ENCODE data around the gene SDC1.

SDC1 gene

DNA sequence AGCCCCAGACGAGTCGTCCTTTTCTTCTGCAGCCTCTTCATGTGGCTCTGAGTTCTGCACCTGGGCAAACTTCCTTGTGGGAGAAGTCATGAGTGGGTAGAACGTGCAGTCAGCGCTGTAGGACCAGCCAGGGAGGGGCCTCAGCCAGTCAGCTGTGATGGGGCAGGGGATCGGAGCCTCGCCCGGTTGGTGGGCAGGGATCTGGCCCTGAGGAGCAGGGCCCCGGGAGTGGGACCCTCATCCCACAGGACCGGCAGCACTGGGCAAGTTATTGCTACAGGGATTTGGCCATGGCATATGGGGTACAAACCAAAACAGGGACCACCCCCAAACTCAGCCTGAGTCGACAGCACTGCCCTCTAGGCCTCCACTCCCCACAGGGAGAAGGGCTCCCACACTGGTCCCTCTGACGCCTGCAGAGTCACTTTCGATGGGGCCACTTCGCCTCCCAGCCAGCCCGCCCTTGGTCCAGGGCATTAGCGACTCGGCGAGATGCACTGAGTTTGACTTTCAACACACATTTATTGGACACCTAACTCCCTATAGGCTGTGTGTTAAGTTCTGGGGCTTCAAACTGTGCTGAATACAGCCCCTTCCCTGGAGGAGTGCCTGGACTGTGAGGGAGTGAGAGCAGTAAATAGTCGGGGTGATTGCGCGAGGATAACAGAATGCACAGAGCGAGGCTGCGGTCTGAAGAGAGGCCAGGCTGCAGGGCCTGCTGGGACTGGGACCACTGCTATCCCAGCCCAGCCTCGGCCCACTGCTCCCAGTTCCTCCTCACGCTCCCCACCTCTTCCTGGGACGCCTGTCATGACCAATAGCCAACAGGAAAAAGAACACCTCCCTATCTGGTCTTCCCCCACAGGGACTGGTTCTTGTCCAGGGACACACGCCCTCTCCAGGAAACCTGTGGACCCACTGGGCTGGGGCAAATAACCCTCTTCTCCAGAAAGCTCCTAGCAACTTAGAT, 55.9 kb downstream of the SDC1 start:
- no peak for DNase-seq
- no peaks in the 10 kb centered on the region for H3K27me3 ChIP-seq
- H3K9me3 ChIP-seq = no peaks in the 10 kb centered on the region
- no peaks in the 10 kb centered on the region; the same call in 1 of the 2 replicates for H3K4me1 ChIP-seq
- TF ChIP-seq, protein P1, sequence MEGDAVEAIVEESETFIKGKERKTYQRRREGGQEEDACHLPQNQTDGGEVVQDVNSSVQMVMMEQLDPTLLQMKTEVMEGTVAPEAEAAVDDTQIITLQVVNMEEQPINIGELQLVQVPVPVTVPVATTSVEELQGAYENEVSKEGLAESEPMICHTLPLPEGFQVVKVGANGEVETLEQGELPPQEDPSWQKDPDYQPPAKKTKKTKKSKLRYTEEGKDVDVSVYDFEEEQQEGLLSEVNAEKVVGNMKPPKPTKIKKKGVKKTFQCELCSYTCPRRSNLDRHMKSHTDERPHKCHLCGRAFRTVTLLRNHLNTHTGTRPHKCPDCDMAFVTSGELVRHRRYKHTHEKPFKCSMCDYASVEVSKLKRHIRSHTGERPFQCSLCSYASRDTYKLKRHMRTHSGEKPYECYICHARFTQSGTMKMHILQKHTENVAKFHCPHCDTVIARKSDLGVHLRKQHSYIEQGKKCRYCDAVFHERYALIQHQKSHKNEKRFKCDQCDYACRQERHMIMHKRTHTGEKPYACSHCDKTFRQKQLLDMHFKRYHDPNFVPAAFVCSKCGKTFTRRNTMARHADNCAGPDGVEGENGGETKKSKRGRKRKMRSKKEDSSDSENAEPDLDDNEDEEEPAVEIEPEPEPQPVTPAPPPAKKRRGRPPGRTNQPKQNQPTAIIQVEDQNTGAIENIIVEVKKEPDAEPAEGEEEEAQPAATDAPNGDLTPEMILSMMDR (IDR thresholded peaks at IDR 0.05; ENCODE audit: low read depth, low read length) = no peak
- no peaks in the 10 kb centered on the region for H3K36me3 ChIP-seq
- H3K4me3 ChIP-seq (ENCODE audit: low read depth, low read length) = no peak overlapping the region

DNA sequence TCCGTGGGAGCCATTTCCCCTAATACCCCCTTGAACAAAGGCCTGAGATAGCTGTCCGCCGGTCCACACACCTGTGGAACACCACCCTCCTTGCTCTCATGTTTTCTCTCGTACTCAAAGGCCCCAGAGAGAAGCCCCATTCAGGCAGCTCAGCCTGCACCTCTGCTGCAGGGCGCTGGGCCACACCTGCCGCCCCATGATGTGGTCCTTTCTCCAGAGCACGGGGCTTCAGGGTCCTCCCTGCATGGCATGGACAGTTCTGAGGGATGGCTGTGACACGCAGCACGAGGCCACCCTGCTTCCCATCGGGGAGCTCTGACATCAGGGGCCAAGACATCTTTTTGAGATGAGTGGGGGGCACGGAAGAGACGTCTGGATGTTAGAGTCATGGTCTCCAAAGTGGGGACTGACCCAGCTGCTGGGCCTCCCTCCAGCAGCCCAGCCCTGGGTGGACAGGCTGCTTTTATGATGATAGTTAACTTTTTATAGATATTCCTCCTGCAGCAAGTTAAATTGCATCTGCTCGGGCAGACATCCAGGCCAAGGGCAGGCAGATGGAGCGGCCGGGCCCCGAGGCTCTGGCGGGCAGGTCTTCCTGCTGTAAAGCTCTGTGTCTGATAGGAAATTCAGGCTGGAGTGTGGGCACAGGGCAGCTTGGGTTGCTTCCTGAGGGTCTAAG, 56.7 kb downstream of the SDC1 start:
- H3K4me1 ChIP-seq = no peaks in the 10 kb centered on the region; the same call in 1 of the 2 replicates
- TF ChIP-seq, protein P1 (IDR thresholded peaks at IDR 0.05; ENCODE audit: low read depth, low read length) = no peak
- no peaks in the 10 kb centered on the region for H3K9me3 ChIP-seq
- DNase-seq = peak; percentile 52
- no peaks in the 10 kb centered on the region for H3K36me3 ChIP-seq
- no peaks in the 10 kb centered on the region for H3K27me3 ChIP-seq
- no peak overlapping the region for H3K4me3 ChIP-seq (ENCODE audit: low read depth, low read length)

DNA sequence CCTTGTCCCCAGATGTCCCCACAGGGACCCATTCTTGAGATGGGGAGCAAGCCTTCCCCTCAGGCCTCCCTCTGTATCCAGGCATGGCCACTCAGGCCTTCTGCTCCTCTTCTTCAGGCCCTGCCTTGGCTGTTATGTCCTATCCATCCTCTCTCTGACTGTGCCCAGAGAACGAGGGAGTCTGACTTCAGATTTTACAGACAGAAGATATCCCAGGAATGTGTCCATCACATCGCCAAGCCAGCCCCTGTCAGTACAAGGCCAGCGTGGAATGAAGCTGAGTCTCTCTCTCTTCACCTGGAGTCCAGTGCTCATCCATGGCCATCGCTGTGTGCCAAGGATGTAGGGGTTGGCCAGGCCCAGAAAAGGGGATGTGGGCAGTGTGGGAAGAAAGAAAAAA, 57.6 kb downstream of the SDC1 start:
- Histone ChIP-seq H3K9me3 (no peaks in the 10 kb centered on the region), H3K4me1 (no peaks in the 10 kb centered on the region; the same call in 1 of the 2 replicates), H3K27me3 (no peaks in the 10 kb centered on the region), H3K36me3 (no peaks in the 10 kb centered on the region), H3K4me3 (ENCODE audit: low read depth, low read length) (no peak overlapping the region)
- TF ChIP-seq, protein P1 (IDR thresholded peaks at IDR 0.05; ENCODE audit: low read depth, low read length) = no peak
- DNase-seq = no peak

DNA sequence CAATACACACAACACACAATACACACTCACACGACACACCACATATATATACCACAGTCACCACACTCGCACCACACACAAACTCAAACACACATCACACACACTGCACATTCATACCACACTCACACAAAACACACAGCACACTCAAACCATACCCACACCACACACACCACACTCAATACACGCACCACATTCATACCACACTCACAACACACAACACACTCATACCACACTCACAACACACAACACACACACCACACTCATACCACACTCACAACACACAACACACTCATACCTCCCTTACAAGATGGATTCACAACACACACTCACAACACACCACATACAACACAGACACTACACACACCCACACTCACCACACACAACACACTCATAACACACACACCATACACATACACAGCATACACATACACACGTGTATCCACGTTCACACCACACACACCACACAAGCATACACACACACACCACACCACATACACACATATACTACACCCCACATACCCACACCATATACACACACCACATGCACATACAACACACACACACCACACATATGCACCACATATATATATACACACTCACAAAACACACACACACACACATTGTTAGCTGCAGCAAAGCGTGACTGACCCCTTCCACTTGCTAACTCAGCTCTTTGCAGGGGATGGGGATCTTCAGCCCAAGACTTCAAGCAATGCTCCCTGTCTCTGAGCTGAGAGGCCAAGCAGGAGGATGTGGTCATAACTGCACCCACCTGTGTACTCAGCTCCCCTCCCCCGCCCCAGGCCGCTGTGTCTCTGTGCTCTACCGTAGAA, 59.0 kb downstream of the SDC1 start:
- Histone ChIP-seq H3K4me1 (no peaks in the 10 kb centered on the region; the same call in 1 of the 2 replicates), H3K27me3 (no peaks in the 10 kb centered on the region), H3K9me3 (no peaks in the 10 kb centered on the region), H3K4me3 (ENCODE audit: low read depth, low read length) (no peak overlapping the region), H3K36me3 (no peaks in the 10 kb centered on the region)
- TF ChIP-seq, protein P1 (IDR thresholded peaks at IDR 0.05; ENCODE audit: low read depth, low read length) = no peak
- DNase-seq = no peak

DNA sequence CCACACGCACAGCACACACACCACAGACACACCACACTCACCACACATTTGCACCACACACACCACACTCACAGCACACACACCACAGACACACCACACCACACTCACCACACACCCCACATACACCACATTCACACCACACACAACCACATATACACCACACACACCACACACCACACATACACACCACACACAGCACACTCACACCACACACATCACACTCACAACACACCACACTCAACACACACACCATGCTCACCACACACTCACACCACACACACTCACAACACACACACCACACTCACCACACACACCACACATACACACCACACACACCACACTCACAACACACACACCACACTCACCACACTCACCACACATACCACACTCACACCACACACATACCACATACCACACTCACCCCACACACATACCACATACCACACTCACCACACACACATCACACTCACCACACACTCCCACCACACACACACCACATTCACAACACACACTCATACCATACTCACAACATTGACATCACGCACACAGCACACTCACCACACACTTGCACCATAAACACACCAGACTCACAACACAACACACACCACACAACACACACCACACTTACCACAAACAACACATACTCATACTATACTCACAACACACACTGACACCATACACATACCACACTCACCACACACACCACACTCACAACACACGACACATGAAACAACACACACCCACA, 60.0 kb downstream of the SDC1 start:
- Histone ChIP-seq H3K27me3 (no peaks in the 10 kb centered on the region), H3K4me1 (no peaks in the 10 kb centered on the region; the same call in 1 of the 2 replicates), H3K9me3 (no peaks in the 10 kb centered on the region), H3K4me3 (ENCODE audit: low read depth, low read length) (no peak overlapping the region), H3K36me3 (no peaks in the 10 kb centered on the region)
- TF ChIP-seq, protein P1 (IDR thresholded peaks at IDR 0.05; ENCODE audit: low read depth, low read length) = no peak
- DNase-seq = no peak
